Left ventricle myocardium inferior (tissue), 1 donor: Measurements from ENCODE around the gene CNTNAP2. TPM values are rescaled to one million over a fixed set of nuclear protein-coding genes. Genes with fewer than 3 reads are reported as not detected.

ENCODE experiments used
- DNase-seq: peaks from one replicate; pipeline ENCODE4 v3.0.0-alpha.2; 2020
- H3K27ac ChIP-seq: fragments of 200-600 bp; replicated peaks from 2 replicates; pipeline ENCODE4 v1.8.0; 2021
- H3K27me3 ChIP-seq: fragments of 200-600 bp; 2 replicates; pipeline ENCODE4 v1.8.0; 2021; ENCODE audit warnings: low read depth
- H3K36me3 ChIP-seq: fragments of 200-600 bp; 2 replicates; pipeline ENCODE4 v1.8.0; 2021
- H3K4me1 ChIP-seq: fragments of 200-600 bp; 2 replicates; pipeline ENCODE4 v1.8.0; 2021
- H3K4me3 ChIP-seq: fragments of 200-600 bp; 2 replicates; pipeline ENCODE4 v1.8.0; 2021; ENCODE audit warnings: mild to moderate bottlenecking, moderate library complexity
- H3K9me3 ChIP-seq: fragments of 200-600 bp; replicated peaks from 2 replicates; pipeline ENCODE4 v1.8.0; 2021
- CTCF ChIP-seq: fragments of 200-600 bp; IDR thresholded peaks from 2 replicates; pipeline ENCODE4 v1.8.0; 2021; ENCODE audit warnings: antibody characterized with exemption, mild to moderate bottlenecking, borderline replicate concordance
- intact Hi-C: fragments of 100-400 bp; cut with micrococcal nuclease; formaldehyde crosslinking; loops from one replicate; pipeline ENCODE4 v1.11.0; 2022
- total RNA-seq: library from RNA; stranded (reverse); fragmentation: NEBNext Ultra II Directional; extraction: Animal tissue kit (Norgen Biotek cat#: 25700); gene quantifications from one replicate; pipeline ENCODE4 v1.2.1, GENCODE V29; 2021
- donor health status: DM: no; HTN: yes; CAD: no; lungs with severe emphysema.

CNTNAP2 gene
- total RNA-seq, 1 donor from 2014 or later: 0.99 TPM

GRCh38 chr7:147412782-147413556 is 1296.4 kb downstream of the CNTNAP2 start:
- no peak for DNase-seq
- no peak for TF ChIP-seq CTCF
- H3K27me3 ChIP-seq: no peaks in the 10 kb centered on the region
- H3K36me3 ChIP-seq: no peaks in the 10 kb centered on the region
- intact Hi-C loops: no loop called here
- H3K9me3 ChIP-seq: peaks cover 6% of the 10 kb centered on the region
- H3K4me1 ChIP-seq: no peaks in the 10 kb centered on the region
- H3K4me3 ChIP-seq: no peak overlapping the region
- no peak overlapping the region for H3K27ac ChIP-seq

- TF ChIP-seq CTCF: no peak
- intact Hi-C loops: no loop called here
- Histone ChIP-seq H3K4me1 (no peaks in the 10 kb centered on the region), H3K9me3 (peaks cover 6% of the 10 kb centered on the region), H3K4me3 (no peak overlapping the region), H3K27ac (no peak overlapping the region), H3K36me3 (no peaks in the 10 kb centered on the region), H3K27me3 (no peaks in the 10 kb centered on the region)
- DNase-seq: no peak
Observed at GRCh38 chr7:147413557-147413870, 1296.9 kb downstream of the CNTNAP2 start.

GRCh38 chr7:147415991-147416390 is 1299.4 kb downstream of the CNTNAP2 start:
- Histone ChIP-seq H3K9me3 (peaks cover 6% of the 10 kb centered on the region), H3K4me3 (no peak overlapping the region), H3K36me3 (no peaks in the 10 kb centered on the region), H3K4me1 (no peaks in the 10 kb centered on the region), H3K27me3 (no peaks in the 10 kb centered on the region), H3K27ac (no peak overlapping the region)
- DNase-seq: no peak
- intact Hi-C loops: no loop called here
- no peak for TF ChIP-seq CTCF

GRCh38 chr7:147418966-147419365 is 1302.4 kb downstream of the CNTNAP2 start:
- no peak for TF ChIP-seq CTCF
- no peak for DNase-seq
- intact Hi-C loops: no loop called here
- Histone ChIP-seq H3K36me3 (no peaks in the 10 kb centered on the region), H3K27ac (no peak overlapping the region), H3K4me3 (no peak overlapping the region), H3K27me3 (no peaks in the 10 kb centered on the region), H3K9me3 (no peaks in the 10 kb centered on the region), H3K4me1 (no peaks in the 10 kb centered on the region)

GRCh38 chr7:147423875-147424274 is 1307.3 kb downstream of the CNTNAP2 start:
- Histone ChIP-seq H3K4me1 (no peaks in the 10 kb centered on the region), H3K27ac (no peak overlapping the region), H3K27me3 (no peaks in the 10 kb centered on the region), H3K9me3 (peaks cover 16% of the 10 kb centered on the region), H3K4me3 (no peak overlapping the region), H3K36me3 (no peaks in the 10 kb centered on the region)
- DNase-seq: no peak
- no peak for TF ChIP-seq CTCF
- intact Hi-C loops: no loop called here
